GM23338 (cell line): ENCODE data around the gene SPATS2. TPM values are rescaled to one million over a fixed set of nuclear protein-coding genes. Genes with fewer than 3 reads are reported as not detected.
A peak's percentile ranks its signal among the peaks of the same experiment; 100 is the strongest.

Source experiments
- ATAC-seq: fragments of 200-7000 bp; cut with Tn5 transposase; 3 replicates; pipeline ENCODE4 v1.9.1; 2020
- DNase-seq: peaks from one replicate; pipeline ENCODE4 v3.0.0-alpha.2; 2015; ENCODE audit warnings: low spot score
- H2AFZ ChIP-seq: fragments of 200-600 bp; sonication (generic); 2 replicates; pipeline ENCODE4 v1.8.0; 2016; ENCODE audit warnings: antibody characterized with exemption, mild to moderate bottlenecking, moderate library complexity
- H3F3A ChIP-seq: fragments of 200-600 bp; sonication (generic); replicated peaks from 2 replicates; pipeline ENCODE4 v1.8.0; 2017; ENCODE audit warnings: antibody characterized with exemption, mixed run types, low read depth
- H3K27ac ChIP-seq: fragments of 200-600 bp; sonication (generic); 2 replicates; pipeline ENCODE4 v1.6.1; 2016; ENCODE audit warnings: low read depth
- H3K27me3 ChIP-seq: fragments of 200-600 bp; sonication (generic); 2 replicates; pipeline ENCODE4 v1.8.0; 2016; ENCODE audit warnings: mild to moderate bottlenecking, mixed run types, moderate library complexity; ENCODE audit not compliant: insufficient read depth
- H3K36me3 ChIP-seq: fragments of 200-600 bp; sonication (generic); 2 replicates; pipeline ENCODE4 v1.8.0; 2016; ENCODE audit warnings: mild to moderate bottlenecking; ENCODE audit not compliant: insufficient read depth
- H3K4me1 ChIP-seq: fragments of 200-600 bp; sonication (generic); 2 replicates; pipeline ENCODE4 v1.8.0; 2016; ENCODE audit warnings: mild to moderate bottlenecking, moderate library complexity; ENCODE audit not compliant: insufficient read depth
- H3K4me2 ChIP-seq: fragments of 200-600 bp; sonication (generic); 2 replicates; pipeline ENCODE4 v1.7.1; 2017; ENCODE audit warnings: mixed run types
- H3K4me3 ChIP-seq: fragments of 200-600 bp; sonication (generic); 2 replicates; pipeline ENCODE4 v1.6.1; 2016; ENCODE audit warnings: mixed run types
- H3K79me2 ChIP-seq: fragments of 200-600 bp; sonication (generic); replicated peaks from 2 replicates; pipeline ENCODE4 v1.8.0; 2017; ENCODE audit warnings: mild to moderate bottlenecking; ENCODE audit not compliant: insufficient read depth
- H3K9me2 ChIP-seq: fragments of 200-600 bp; sonication (generic); 2 replicates; pipeline ENCODE4 v1.8.0; 2017; ENCODE audit not compliant: insufficient read depth
- H4K20me1 ChIP-seq: fragments of 200-600 bp; sonication (generic); replicated peaks from 2 replicates; pipeline ENCODE4 v1.8.0; 2017; ENCODE audit warnings: mild to moderate bottlenecking; ENCODE audit not compliant: insufficient read depth
- H3K27ac Mint-ChIP-seq: 2 replicates; pipeline ENCODE4 v1.8.0; 2020; ENCODE audit warnings: inconsistent platforms, mild to moderate bottlenecking, moderate library complexity, mixed read lengths
- H3K27me3 Mint-ChIP-seq: 3 replicates; pipeline ENCODE4 v1.8.0; 2022; ENCODE audit warnings: low read depth, mild to moderate bottlenecking, moderate library complexity, mixed read lengths, inconsistent platforms; ENCODE audit not compliant: insufficient read depth, poor library complexity
- H3K36me3 Mint-ChIP-seq: 3 replicates; pipeline ENCODE4 v1.8.0; 2021; ENCODE audit warnings: low read depth, mild to moderate bottlenecking, inconsistent platforms, moderate library complexity, mixed read lengths
- H3K4me1 Mint-ChIP-seq: 3 replicates; pipeline ENCODE4 v1.8.0; 2020; ENCODE audit warnings: mild to moderate bottlenecking, inconsistent platforms, mixed read lengths
- H3K4me3 Mint-ChIP-seq: 3 replicates; pipeline ENCODE4 v1.8.0; 2021; ENCODE audit warnings: moderate library complexity, mild to moderate bottlenecking, inconsistent platforms, mixed read lengths
- H3K9me3 Mint-ChIP-seq: 3 replicates; pipeline ENCODE4 v1.8.0; 2020; ENCODE audit warnings: moderate library complexity, mild to moderate bottlenecking, inconsistent platforms, mixed read lengths
- CREB1 ChIP-seq: fragments of 250-450 bp; sonication (Bioruptor Pico); IDR thresholded peaks from 2 replicates; pipeline ENCODE4 v1.5.0; 2020; ENCODE audit warnings: low read depth, mild to moderate bottlenecking, moderate library complexity
- EZH2 ChIP-seq: fragments of 200-600 bp; sonication (generic); IDR thresholded peaks from one replicate; pipeline ENCODE4 v1.8.0; 2017; ENCODE audit warnings: antibody characterized with exemption, mild to moderate bottlenecking, low read depth; ENCODE audit not compliant: unreplicated experiment
- EZH2phosphoT487 ChIP-seq: fragments of 200-600 bp; sonication (generic); IDR thresholded peaks from one replicate; pipeline ENCODE4 v1.8.1; 2018; ENCODE audit warnings: antibody characterized with exemption; ENCODE audit not compliant: unreplicated experiment
- NANOG ChIP-seq: IDR thresholded peaks from 2 replicates; pipeline ENCODE4 v1.6.1; 2016; ENCODE audit warnings: antibody characterized with exemption, borderline replicate concordance
- POLR2AphosphoS5 ChIP-seq: IDR thresholded peaks from 2 replicates; pipeline ENCODE4 v1.6.1; 2016; ENCODE audit warnings: antibody characterized with exemption, low read depth
- STAT1 ChIP-seq: IDR thresholded peaks from one replicate; pipeline ENCODE4 v1.6.1; 2016; ENCODE audit warnings: antibody characterized with exemption; ENCODE audit not compliant: unreplicated experiment
- ZNF114 ChIP-seq: fragments of 250-450 bp; sonication (Bioruptor Pico); IDR thresholded peaks from 2 replicates; pipeline ENCODE4 v1.5.0; 2020; ENCODE audit warnings: mild to moderate bottlenecking, moderate library complexity
- polyA plus RNA-seq: library from polyadenylated mRNA; unstranded; fragments of >200 nt; fragmentation: Nextera tagmentation; extraction: Ambion mirVana; gene quantifications from 2 replicates; pipeline ENCODE4 v1.2.1, GENCODE V29; 2016
- total RNA-seq: library from RNA; depleted of rRNA; stranded (reverse); fragments of >200 nt; shearing (Covaris generic); gene quantifications from 2 replicates; pipeline ENCODE4 v1.2.3, GENCODE V29; 2014
- TF ChIP-seq, protein P1 (sequence below): fragments of 250-450 bp; sonication (Bioruptor Pico); IDR thresholded peaks from 2 replicates; pipeline ENCODE4 v1.5.0; 2020; ENCODE audit warnings: mild to moderate bottlenecking, moderate library complexity
- TF ChIP-seq, protein P2 (sequence below), 2 experiments: fragments of 200-600 bp in 1 of 2; sonication (generic) in 1 of 2; conservative IDR thresholded peaks; 2 replicates each; pipeline versions ENCODE4 v1.5.1 to v1.6.1; 2016 to 2017; ENCODE audit warnings: antibody characterized with exemption in 2 of 2, low read depth in 2 of 2, mild to moderate bottlenecking in 2 of 2, moderate library complexity in 1 of 2
- TF ChIP-seq, protein P3 (sequence below): IDR thresholded peaks from one replicate; pipeline ENCODE4 v1.6.1; 2018; ENCODE audit warnings: antibody characterized with exemption; ENCODE audit not compliant: unreplicated experiment
- TF ChIP-seq, protein P4 (sequence below): IDR thresholded peaks from 2 replicates; pipeline ENCODE4 v1.6.1; 2016; ENCODE audit warnings: antibody characterized with exemption

The SPATS2 gene
- total and polyA plus RNA-seq, 2 experiments from 2014 or later, result 20.6 to 61.0 TPM

DNA sequence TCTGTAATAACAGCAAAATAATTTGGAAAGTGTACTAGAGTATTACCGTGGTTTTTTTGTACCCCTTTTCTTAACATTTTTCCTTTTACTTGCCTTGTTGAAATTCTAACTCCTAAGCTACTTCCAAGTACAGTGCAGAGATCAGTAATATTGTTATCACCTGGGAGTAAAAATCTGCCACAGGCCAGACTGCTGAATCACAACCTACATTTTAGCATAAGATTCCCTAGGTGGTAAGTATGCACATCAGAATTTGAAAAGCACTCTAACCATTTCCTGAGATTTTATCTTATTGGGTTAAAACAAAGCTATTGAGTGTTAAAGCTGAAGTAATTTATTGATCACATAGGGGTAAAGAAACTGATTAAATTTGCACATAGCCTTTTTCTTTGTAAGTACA, 116.4 kb downstream of the SPATS2 start:
- Histone ChIP-seq H3K4me2 (peak overlapping the region; percentile 48), H3K9me2 (no peaks in the 10 kb centered on the region), H3K27me3 (no peaks in the 10 kb centered on the region), H2AFZ (no peak overlapping the region), H3F3A (no peaks in the 10 kb centered on the region), H4K20me1 (no peaks in the 10 kb centered on the region), H3K79me2 (no peaks in the 10 kb centered on the region), H3K4me1 (peaks cover 32% of the 10 kb centered on the region), H3K4me3 (peak overlapping the region; percentile 10; the same call in 1 of the 2 replicates), H3K36me3 (no peaks in the 10 kb centered on the region), H3K27ac (peak overlapping the region; percentile 35)
- peak overlapping the region; percentile 29 for H3K4me3 Mint-ChIP-seq
- H3K36me3 Mint-ChIP-seq, result peaks cover 9% of the 10 kb centered on the region; the same call in 1 of the 3 replicates
- peak; percentile 13; the same call in 2 of the 3 replicates for ATAC-seq
- no peaks in the 10 kb centered on the region for H3K9me3 Mint-ChIP-seq
- peaks cover 45% of the 10 kb centered on the region for H3K4me1 Mint-ChIP-seq
- H3K27ac Mint-ChIP-seq, result peak overlapping the region; percentile 87
- peaks cover 7% of the 10 kb centered on the region for H3K27me3 Mint-ChIP-seq
- TF ChIP-seq EZH2 (no peak), POLR2AphosphoS5 (no peak), ZNF114 (no peak), STAT1 (no peak), EZH2phosphoT487 (no peak), CREB1 (CRISPR knock-in tag) (no peak), NANOG (no peak)
- TF ChIP-seq, protein P1, sequence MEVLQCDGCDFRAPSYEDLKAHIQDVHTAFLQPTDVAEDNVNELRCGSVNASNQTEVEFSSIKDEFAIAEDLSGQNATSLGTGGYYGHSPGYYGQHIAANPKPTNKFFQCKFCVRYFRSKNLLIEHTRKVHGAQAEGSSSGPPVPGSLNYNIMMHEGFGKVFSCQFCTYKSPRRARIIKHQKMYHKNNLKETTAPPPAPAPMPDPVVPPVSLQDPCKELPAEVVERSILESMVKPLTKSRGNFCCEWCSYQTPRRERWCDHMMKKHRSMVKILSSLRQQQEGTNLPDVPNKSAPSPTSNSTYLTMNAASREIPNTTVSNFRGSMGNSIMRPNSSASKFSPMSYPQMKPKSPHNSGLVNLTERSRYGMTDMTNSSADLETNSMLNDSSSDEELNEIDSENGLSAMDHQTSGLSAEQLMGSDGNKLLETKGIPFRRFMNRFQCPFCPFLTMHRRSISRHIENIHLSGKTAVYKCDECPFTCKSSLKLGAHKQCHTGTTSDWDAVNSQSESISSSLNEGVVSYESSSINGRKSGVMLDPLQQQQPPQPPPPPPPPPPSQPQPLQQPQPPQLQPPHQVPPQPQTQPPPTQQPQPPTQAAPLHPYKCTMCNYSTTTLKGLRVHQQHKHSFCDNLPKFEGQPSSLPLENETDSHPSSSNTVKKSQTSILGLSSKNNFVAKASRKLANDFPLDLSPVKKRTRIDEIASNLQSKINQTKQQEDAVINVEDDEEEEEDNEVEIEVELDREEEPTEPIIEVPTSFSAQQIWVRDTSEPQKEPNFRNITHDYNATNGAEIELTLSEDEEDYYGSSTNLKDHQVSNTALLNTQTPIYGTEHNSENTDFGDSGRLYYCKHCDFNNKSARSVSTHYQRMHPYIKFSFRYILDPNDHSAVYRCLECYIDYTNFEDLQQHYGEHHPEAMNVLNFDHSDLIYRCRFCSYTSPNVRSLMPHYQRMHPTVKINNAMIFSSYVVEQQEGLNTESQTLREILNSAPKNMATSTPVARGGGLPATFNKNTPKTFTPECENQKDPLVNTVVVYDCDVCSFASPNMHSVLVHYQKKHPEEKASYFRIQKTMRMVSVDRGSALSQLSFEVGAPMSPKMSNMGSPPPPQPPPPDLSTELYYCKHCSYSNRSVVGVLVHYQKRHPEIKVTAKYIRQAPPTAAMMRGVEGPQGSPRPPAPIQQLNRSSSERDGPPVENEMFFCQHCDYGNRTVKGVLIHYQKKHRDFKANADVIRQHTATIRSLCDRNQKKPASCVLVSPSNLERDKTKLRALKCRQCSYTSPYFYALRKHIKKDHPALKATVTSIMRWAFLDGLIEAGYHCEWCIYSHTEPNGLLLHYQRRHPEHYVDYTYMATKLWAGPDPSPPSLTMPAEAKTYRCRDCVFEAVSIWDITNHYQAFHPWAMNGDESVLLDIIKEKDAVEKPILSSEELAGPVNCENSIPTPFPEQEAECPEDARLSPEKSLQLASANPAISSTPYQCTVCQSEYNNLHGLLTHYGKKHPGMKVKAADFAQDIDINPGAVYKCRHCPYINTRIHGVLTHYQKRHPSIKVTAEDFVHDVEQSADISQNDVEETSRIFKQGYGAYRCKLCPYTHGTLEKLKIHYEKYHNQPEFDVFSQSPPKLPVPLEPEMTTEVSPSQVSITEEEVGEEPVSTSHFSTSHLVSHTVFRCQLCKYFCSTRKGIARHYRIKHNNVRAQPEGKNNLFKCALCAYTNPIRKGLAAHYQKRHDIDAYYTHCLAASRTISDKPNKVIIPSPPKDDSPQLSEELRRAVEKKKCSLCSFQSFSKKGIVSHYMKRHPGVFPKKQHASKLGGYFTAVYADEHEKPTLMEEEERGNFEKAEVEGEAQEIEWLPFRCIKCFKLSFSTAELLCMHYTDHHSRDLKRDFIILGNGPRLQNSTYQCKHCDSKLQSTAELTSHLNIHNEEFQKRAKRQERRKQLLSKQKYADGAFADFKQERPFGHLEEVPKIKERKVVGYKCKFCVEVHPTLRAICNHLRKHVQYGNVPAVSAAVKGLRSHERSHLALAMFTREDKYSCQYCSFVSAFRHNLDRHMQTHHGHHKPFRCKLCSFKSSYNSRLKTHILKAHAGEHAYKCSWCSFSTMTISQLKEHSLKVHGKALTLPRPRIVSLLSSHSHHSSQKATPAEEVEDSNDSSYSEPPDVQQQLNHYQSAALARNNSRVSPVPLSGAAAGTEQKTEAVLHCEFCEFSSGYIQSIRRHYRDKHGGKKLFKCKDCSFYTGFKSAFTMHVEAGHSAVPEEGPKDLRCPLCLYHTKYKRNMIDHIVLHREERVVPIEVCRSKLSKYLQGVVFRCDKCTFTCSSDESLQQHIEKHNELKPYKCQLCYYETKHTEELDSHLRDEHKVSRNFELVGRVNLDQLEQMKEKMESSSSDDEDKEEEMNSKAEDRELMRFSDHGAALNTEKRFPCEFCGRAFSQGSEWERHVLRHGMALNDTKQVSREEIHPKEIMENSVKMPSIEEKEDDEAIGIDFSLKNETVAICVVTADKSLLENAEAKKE (CRISPR knock-in tag), result no peak
- TF ChIP-seq, protein P2, sequence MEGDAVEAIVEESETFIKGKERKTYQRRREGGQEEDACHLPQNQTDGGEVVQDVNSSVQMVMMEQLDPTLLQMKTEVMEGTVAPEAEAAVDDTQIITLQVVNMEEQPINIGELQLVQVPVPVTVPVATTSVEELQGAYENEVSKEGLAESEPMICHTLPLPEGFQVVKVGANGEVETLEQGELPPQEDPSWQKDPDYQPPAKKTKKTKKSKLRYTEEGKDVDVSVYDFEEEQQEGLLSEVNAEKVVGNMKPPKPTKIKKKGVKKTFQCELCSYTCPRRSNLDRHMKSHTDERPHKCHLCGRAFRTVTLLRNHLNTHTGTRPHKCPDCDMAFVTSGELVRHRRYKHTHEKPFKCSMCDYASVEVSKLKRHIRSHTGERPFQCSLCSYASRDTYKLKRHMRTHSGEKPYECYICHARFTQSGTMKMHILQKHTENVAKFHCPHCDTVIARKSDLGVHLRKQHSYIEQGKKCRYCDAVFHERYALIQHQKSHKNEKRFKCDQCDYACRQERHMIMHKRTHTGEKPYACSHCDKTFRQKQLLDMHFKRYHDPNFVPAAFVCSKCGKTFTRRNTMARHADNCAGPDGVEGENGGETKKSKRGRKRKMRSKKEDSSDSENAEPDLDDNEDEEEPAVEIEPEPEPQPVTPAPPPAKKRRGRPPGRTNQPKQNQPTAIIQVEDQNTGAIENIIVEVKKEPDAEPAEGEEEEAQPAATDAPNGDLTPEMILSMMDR (conservative IDR thresholded peaks at IDR 0.05; ENCODE audit: low read depth in 2 of 2), result no peak
- TF ChIP-seq, protein P3, sequence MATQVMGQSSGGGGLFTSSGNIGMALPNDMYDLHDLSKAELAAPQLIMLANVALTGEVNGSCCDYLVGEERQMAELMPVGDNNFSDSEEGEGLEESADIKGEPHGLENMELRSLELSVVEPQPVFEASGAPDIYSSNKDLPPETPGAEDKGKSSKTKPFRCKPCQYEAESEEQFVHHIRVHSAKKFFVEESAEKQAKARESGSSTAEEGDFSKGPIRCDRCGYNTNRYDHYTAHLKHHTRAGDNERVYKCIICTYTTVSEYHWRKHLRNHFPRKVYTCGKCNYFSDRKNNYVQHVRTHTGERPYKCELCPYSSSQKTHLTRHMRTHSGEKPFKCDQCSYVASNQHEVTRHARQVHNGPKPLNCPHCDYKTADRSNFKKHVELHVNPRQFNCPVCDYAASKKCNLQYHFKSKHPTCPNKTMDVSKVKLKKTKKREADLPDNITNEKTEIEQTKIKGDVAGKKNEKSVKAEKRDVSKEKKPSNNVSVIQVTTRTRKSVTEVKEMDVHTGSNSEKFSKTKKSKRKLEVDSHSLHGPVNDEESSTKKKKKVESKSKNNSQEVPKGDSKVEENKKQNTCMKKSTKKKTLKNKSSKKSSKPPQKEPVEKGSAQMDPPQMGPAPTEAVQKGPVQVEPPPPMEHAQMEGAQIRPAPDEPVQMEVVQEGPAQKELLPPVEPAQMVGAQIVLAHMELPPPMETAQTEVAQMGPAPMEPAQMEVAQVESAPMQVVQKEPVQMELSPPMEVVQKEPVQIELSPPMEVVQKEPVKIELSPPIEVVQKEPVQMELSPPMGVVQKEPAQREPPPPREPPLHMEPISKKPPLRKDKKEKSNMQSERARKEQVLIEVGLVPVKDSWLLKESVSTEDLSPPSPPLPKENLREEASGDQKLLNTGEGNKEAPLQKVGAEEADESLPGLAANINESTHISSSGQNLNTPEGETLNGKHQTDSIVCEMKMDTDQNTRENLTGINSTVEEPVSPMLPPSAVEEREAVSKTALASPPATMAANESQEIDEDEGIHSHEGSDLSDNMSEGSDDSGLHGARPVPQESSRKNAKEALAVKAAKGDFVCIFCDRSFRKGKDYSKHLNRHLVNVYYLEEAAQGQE, result no peak
- TF ChIP-seq, protein P4, sequence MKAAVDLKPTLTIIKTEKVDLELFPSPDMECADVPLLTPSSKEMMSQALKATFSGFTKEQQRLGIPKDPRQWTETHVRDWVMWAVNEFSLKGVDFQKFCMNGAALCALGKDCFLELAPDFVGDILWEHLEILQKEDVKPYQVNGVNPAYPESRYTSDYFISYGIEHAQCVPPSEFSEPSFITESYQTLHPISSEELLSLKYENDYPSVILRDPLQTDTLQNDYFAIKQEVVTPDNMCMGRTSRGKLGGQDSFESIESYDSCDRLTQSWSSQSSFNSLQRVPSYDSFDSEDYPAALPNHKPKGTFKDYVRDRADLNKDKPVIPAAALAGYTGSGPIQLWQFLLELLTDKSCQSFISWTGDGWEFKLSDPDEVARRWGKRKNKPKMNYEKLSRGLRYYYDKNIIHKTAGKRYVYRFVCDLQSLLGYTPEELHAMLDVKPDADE, result no peak
- DNase-seq, result peak; percentile 20
